NT2/D1 (cell line): ENCODE data around the gene GPHB5.

Source experiments
- DNase-seq: peaks from one replicate; pipeline ENCODE4 v3.0.0-alpha.2; 2011; ENCODE audit warnings: low read depth, low spot score
- H3K27me3 ChIP-seq: 2 replicates; pipeline ENCODE4 v1.6.0; 2011; ENCODE audit warnings: mild to moderate bottlenecking; ENCODE audit not compliant: insufficient read length, insufficient read depth
- H3K36me3 ChIP-seq: 2 replicates; pipeline ENCODE4 v1.6.1; 2011; ENCODE audit warnings: mild to moderate bottlenecking, low read length, mixed read lengths; ENCODE audit not compliant: insufficient read depth, insufficient read length
- H3K4me1 ChIP-seq: 2 replicates; pipeline ENCODE4 v1.5.1; 2011; ENCODE audit not compliant: insufficient read depth, insufficient read length
- H3K4me3 ChIP-seq: 2 replicates; pipeline ENCODE4 v1.5.1; 2011; ENCODE audit warnings: low read depth; ENCODE audit not compliant: insufficient read length
- H3K9ac ChIP-seq: 2 replicates; pipeline ENCODE4 v1.6.0; 2011; ENCODE audit warnings: low read depth; ENCODE audit not compliant: insufficient read length
- H3K9me3 ChIP-seq: 2 replicates; pipeline ENCODE4 v1.5.1; 2011; ENCODE audit warnings: mild to moderate bottlenecking, low read length; ENCODE audit not compliant: insufficient read depth
- SUZ12 ChIP-seq: IDR thresholded peaks from 2 replicates; pipeline ENCODE4 v1.6.1; 2011; ENCODE audit not compliant: insufficient read length, insufficient read depth; ENCODE audit errors: extremely low read depth
- YY1 ChIP-seq: IDR thresholded peaks from 2 replicates; pipeline ENCODE4 v1.6.1; 2011; ENCODE audit not compliant: insufficient read length, insufficient read depth
- ZNF274 ChIP-seq: IDR thresholded peaks from 2 replicates; pipeline ENCODE4 v1.6.1; 2011; ENCODE audit warnings: mild to moderate bottlenecking, low read depth, low read length

The GPHB5 gene

GRCh38 chr14:63277591-63278183 lies 41.0 kb downstream of the GPHB5 start:
- H3K27me3 ChIP-seq, result no peaks in the 10 kb centered on the region

GRCh38 chr14:63276492-63277342 lies 42.0 kb downstream of the GPHB5 start:
- no peak overlapping the region for H3K9ac ChIP-seq
- no peaks in the 10 kb centered on the region for H3K4me1 ChIP-seq
- no peak for TF ChIP-seq YY1
- no peak for TF ChIP-seq ZNF274
- no peak for TF ChIP-seq SUZ12
- H3K36me3 ChIP-seq, result no peaks in the 10 kb centered on the region
- no peak overlapping the region for H3K4me3 ChIP-seq
- DNase-seq, result no peak
- no peaks in the 10 kb centered on the region for H3K27me3 ChIP-seq
- H3K9me3 ChIP-seq, result no peaks in the 10 kb centered on the region

More at GRCh38 chr14:63277591-63278183, 41.0 kb downstream of the GPHB5 start:
- H3K9ac ChIP-seq, result no peak overlapping the region
- no peaks in the 10 kb centered on the region for H3K9me3 ChIP-seq
- no peaks in the 10 kb centered on the region for H3K36me3 ChIP-seq
- no peak for DNase-seq
- no peaks in the 10 kb centered on the region for H3K4me1 ChIP-seq
- no peak for TF ChIP-seq ZNF274
- TF ChIP-seq YY1, result no peak
- no peak for TF ChIP-seq SUZ12
- H3K4me3 ChIP-seq, result no peak overlapping the region

GRCh38 chr14:63276016-63276415 lies 42.7 kb downstream of the GPHB5 start:
- no peak for DNase-seq
- H3K27me3 ChIP-seq, result no peaks in the 10 kb centered on the region
- no peaks in the 10 kb centered on the region for H3K9me3 ChIP-seq
- no peaks in the 10 kb centered on the region for H3K4me1 ChIP-seq
- TF ChIP-seq YY1, result no peak
- no peak for TF ChIP-seq SUZ12
- no peak for TF ChIP-seq ZNF274
- H3K9ac ChIP-seq, result no peak overlapping the region
- H3K36me3 ChIP-seq, result no peaks in the 10 kb centered on the region
- H3K4me3 ChIP-seq, result no peak overlapping the region

- no peak for DNase-seq
- no peaks in the 10 kb centered on the region for H3K4me1 ChIP-seq
Measured at GRCh38 chr14:63275611-63276010, 43.1 kb downstream of the GPHB5 start.

GRCh38 chr14:63273717-63274655 lies 44.7 kb downstream of the GPHB5 start:
- Histone ChIP-seq H3K27me3 (no peaks in the 10 kb centered on the region), H3K36me3 (no peaks in the 10 kb centered on the region), H3K4me3 (no peak overlapping the region), H3K9ac (no peak overlapping the region), H3K4me1 (no peaks in the 10 kb centered on the region), H3K9me3 (no peaks in the 10 kb centered on the region)
- TF ChIP-seq ZNF274, result no peak
- TF ChIP-seq SUZ12, result no peak
- TF ChIP-seq YY1, result no peak
- DNase-seq, result no peak

More at GRCh38 chr14:63275611-63276010, 43.1 kb downstream of the GPHB5 start:
- H3K27me3 ChIP-seq, result no peaks in the 10 kb centered on the region
- no peaks in the 10 kb centered on the region for H3K9me3 ChIP-seq
- H3K4me3 ChIP-seq, result no peak overlapping the region
- TF ChIP-seq YY1 (no peak), SUZ12 (no peak)
- H3K9ac ChIP-seq, result no peak overlapping the region
- no peaks in the 10 kb centered on the region for H3K36me3 ChIP-seq

GRCh38 chr14:63273129-63273528 lies 45.6 kb downstream of the GPHB5 start:
- Histone ChIP-seq H3K27me3 (no peaks in the 10 kb centered on the region), H3K4me1 (no peaks in the 10 kb centered on the region), H3K4me3 (no peak overlapping the region), H3K9ac (no peak overlapping the region), H3K36me3 (no peaks in the 10 kb centered on the region), H3K9me3 (no peaks in the 10 kb centered on the region)
- DNase-seq, result no peak
- TF ChIP-seq ZNF274, result no peak
- TF ChIP-seq SUZ12, result no peak
- TF ChIP-seq YY1, result no peak
